ENCODE data around the gene MRPL30. TPM values are rescaled to one million over a fixed set of nuclear protein-coding genes. Genes with fewer than 3 reads are reported as not detected.
"Not testable (repeated sequence)": the region's sequence is repeated elsewhere in the genome, so short reads cannot be mapped to it uniquely, and the experiment has no call there.

The MRPL30 gene
- total and polyA plus RNA-seq, 2 of the 8 experiments (the other 6 are each of a cell fraction or from before 2014, with no cell fraction given) = 22.3 to 46.2 TPM

GRCh38 chr2:99233177-99233576 is 52.2 kb downstream of the MRPL30 start:
- H3K9me3 ChIP-seq (ENCODE audit: insufficient read depth in 2 of 2, low read depth in 1 of 2, low read length in 1 of 2); H3K4me3 ChIP-seq (ENCODE audit: extremely low read depth in 1 of 4, insufficient read depth in 2 of 4, low read depth in 3 of 4, low read length in 4 of 4); H3K23ac ChIP-seq (ENCODE audit: insufficient read length); H2BK20ac ChIP-seq (ENCODE audit: low read length); H3K14ac ChIP-seq (ENCODE audit: insufficient read length); FAIRE-seq; H3K9ac ChIP-seq (replicated peaks in 1 of 4; ENCODE audit: extremely low read depth in 1 of 4, low read depth in 3 of 4, low read length in 3 of 4); H2BK12ac ChIP-seq (ENCODE audit: low read depth, low read length); H2BK120ac ChIP-seq (replicated peaks; ENCODE audit: low read depth, low read length); H3K36me3 ChIP-seq (ENCODE audit: control insufficient read depth in 2 of 4, insufficient read depth in 4 of 4, low read length in 3 of 4); H4K8ac ChIP-seq (ENCODE audit: extremely low read depth, insufficient read depth, low read length); DNase-seq (ENCODE audit: low read depth in 1 of 2, low spot score in 2 of 2); H3K18ac ChIP-seq (ENCODE audit: extremely low read depth, low read length); H3K79me2 ChIP-seq (ENCODE audit: control insufficient read depth in 1 of 2, insufficient read depth in 2 of 2, low read length in 2 of 2); H4K20me1 ChIP-seq (replicated peaks in 1 of 2; ENCODE audit: control insufficient read depth in 1 of 2, insufficient read depth in 2 of 2, low read length in 2 of 2); POLR2A ChIA-PET (ENCODE audit: partially characterized antibody); H3K27ac ChIP-seq (ENCODE audit: low read depth, low read length); H4K5ac ChIP-seq (ENCODE audit: insufficient read length, low read depth, low read length); CTCF ChIA-PET (ENCODE audit: partially characterized antibody); H3K23me2 ChIP-seq (ENCODE audit: low read depth, low read length); H2AK5ac ChIP-seq (ENCODE audit: low read depth, low read length); H3K4me2 ChIP-seq (ENCODE audit: insufficient read depth in 1 of 2, low read depth in 2 of 2, low read length in 2 of 2); H2AFZ ChIP-seq (ENCODE audit: low read length); H3K79me1 ChIP-seq (ENCODE audit: low read depth, low read length); H3K4me1 ChIP-seq (replicated peaks in 1 of 4; ENCODE audit: control insufficient read depth in 3 of 4, insufficient read depth in 4 of 4, low read length in 3 of 4); H3K56ac ChIP-seq (replicated peaks; ENCODE audit: insufficient read length, low read depth, low read length); H4K91ac ChIP-seq (replicated peaks; ENCODE audit: insufficient read length, low read length); H2BK15ac ChIP-seq (ENCODE audit: low read length); H3K27me3 ChIP-seq (replicated peaks in 1 of 4; ENCODE audit: control insufficient read depth in 3 of 4, extremely low read depth in 1 of 4, insufficient read depth in 3 of 4, low read length in 3 of 4); H3K4ac ChIP-seq (replicated peaks; ENCODE audit: insufficient read length, low read depth, low read length); H2BK5ac ChIP-seq (ENCODE audit: low read depth, low read length): not testable (repeated sequence)
